ES-I3 (cell line): ENCODE results near the gene FLVCR1.
"Not testable (repeated sequence)": the region's sequence is repeated elsewhere in the genome, so short reads cannot be mapped to it uniquely, and the experiment has no call there.

Experiments
- H3K36me3 ChIP-seq: 2 replicates; pipeline ENCODE4 v1.6.1; 2013; ENCODE audit warnings: mild to moderate bottlenecking, low read length, control low read depth, moderate library complexity; ENCODE audit not compliant: insufficient read depth
- H3K4me1 ChIP-seq: 2 replicates; pipeline ENCODE4 v1.6.1; 2013; ENCODE audit warnings: mild to moderate bottlenecking, control low read depth, low read length; ENCODE audit not compliant: insufficient read depth
- H3K9ac ChIP-seq: 2 replicates; pipeline ENCODE4 v1.6.1; 2013; ENCODE audit warnings: low read depth, mild to moderate bottlenecking, low read length, moderate library complexity
- H3K9me3 ChIP-seq: 2 replicates; pipeline ENCODE4 v1.6.1; 2013; ENCODE audit warnings: mild to moderate bottlenecking, low read length, moderate library complexity; ENCODE audit not compliant: control insufficient read depth, insufficient read depth

FLVCR1 gene

GRCh38 chr1:212857992-212858460 is at the start of gene FLVCR1:
Gene FLVCR1, plus strand, starts transcription at chr1:212858275. Its CDS starts 178 bp downstream, at chr1:212858453.
- H3K36me3 ChIP-seq = peaks cover 8% of the 10 kb centered on the region

GRCh38 chr1:212814537-212815334 is 43.3 kb upstream of the FLVCR1 start:
- Histone ChIP-seq H3K36me3 (no peaks in the 10 kb centered on the region), H3K9me3 (no peaks in the 10 kb centered on the region), H3K4me1 (peaks cover 4% of the 10 kb centered on the region; the same call in 1 of the 2 replicates), H3K9ac (no peak overlapping the region)

More at GRCh38 chr1:212857992-212858460, at the start of gene FLVCR1:
- Histone ChIP-seq H3K9me3 (0 out of 2 replicates have a peak, but pooled peaks cover 3% of the 10 kb centered on the region), H3K9ac (peak within 1 kb of the TSS; percentile 90), H3K4me1 (no peaks in the 10 kb centered on the region)

GRCh38 chr1:212816567-212817278 is 41.4 kb upstream of the FLVCR1 start:
- H3K36me3 ChIP-seq = no peaks in the 10 kb centered on the region
- H3K9ac ChIP-seq = no peak overlapping the region
- no peaks in the 10 kb centered on the region for H3K9me3 ChIP-seq
- peaks cover 4% of the 10 kb centered on the region; the same call in 1 of the 2 replicates for H3K4me1 ChIP-seq

- Histone ChIP-seq H3K9ac (no peak overlapping the region), H3K4me1 (peaks cover 4% of the 10 kb centered on the region; the same call in 1 of the 2 replicates), H3K9me3 (no peaks in the 10 kb centered on the region), H3K36me3 (no peaks in the 10 kb centered on the region)
Observed at GRCh38 chr1:212819726-212820125, 38.3 kb upstream of the FLVCR1 start.

GRCh38 chr1:212820969-212821368 is 37.1 kb upstream of the FLVCR1 start:
- Histone ChIP-seq H3K36me3 (no peaks in the 10 kb centered on the region), H3K9me3 (peaks cover 10% of the 10 kb centered on the region), H3K4me1 (peaks cover 4% of the 10 kb centered on the region; the same call in 1 of the 2 replicates), H3K9ac (no peak overlapping the region)

- Histone ChIP-seq H3K9me3 (peaks cover 17% of the 10 kb centered on the region), H3K9ac (no peak overlapping the region), H3K36me3 (no peaks in the 10 kb centered on the region), H3K4me1 (peaks cover 4% of the 10 kb centered on the region; the same call in 1 of the 2 replicates)
Observed at GRCh38 chr1:212822956-212823355, 35.1 kb upstream of the FLVCR1 start.

- H3K9me3 ChIP-seq = peaks cover 17% of the 10 kb centered on the region
- H3K36me3 ChIP-seq = no peaks in the 10 kb centered on the region
- H3K9ac ChIP-seq = no peak overlapping the region
- H3K4me1 ChIP-seq = peaks cover 4% of the 10 kb centered on the region; the same call in 1 of the 2 replicates
Observed at GRCh38 chr1:212824201-212824600, 33.9 kb upstream of the FLVCR1 start.

GRCh38 chr1:212825798-212826452 is 32.1 kb upstream of the FLVCR1 start:
- Histone ChIP-seq H3K9me3 (peaks cover 17% of the 10 kb centered on the region), H3K36me3 (no peaks in the 10 kb centered on the region), H3K4me1 (no peaks in the 10 kb centered on the region), H3K9ac (no peak overlapping the region)

- Histone ChIP-seq H3K9ac (no peak overlapping the region), H3K9me3 (peaks cover 17% of the 10 kb centered on the region)
Observed at GRCh38 chr1:212827171-212827776, 30.8 kb upstream of the FLVCR1 start.

GRCh38 chr1:212827831-212828278 is 30.2 kb upstream of the FLVCR1 start:
- H3K36me3 ChIP-seq = no peaks in the 10 kb centered on the region
- peaks cover 17% of the 10 kb centered on the region for H3K9me3 ChIP-seq
- H3K9ac ChIP-seq = no peak overlapping the region
- H3K4me1 ChIP-seq = no peaks in the 10 kb centered on the region

More at GRCh38 chr1:212827171-212827776, 30.8 kb upstream of the FLVCR1 start:
- no peaks in the 10 kb centered on the region for H3K4me1 ChIP-seq
- no peaks in the 10 kb centered on the region for H3K36me3 ChIP-seq

GRCh38 chr1:212828395-212828794 is 29.7 kb upstream of the FLVCR1 start:
- no peaks in the 10 kb centered on the region for H3K36me3 ChIP-seq
- no peaks in the 10 kb centered on the region for H3K4me1 ChIP-seq

GRCh38 chr1:212833211-212834207 is 24.6 kb upstream of the FLVCR1 start:
- not testable (repeated sequence) for H3K9ac ChIP-seq, H3K36me3 ChIP-seq, H3K4me1 ChIP-seq, H3K9me3 ChIP-seq

More at GRCh38 chr1:212828395-212828794, 29.7 kb upstream of the FLVCR1 start:
- no peak overlapping the region for H3K9ac ChIP-seq
- peaks cover 17% of the 10 kb centered on the region for H3K9me3 ChIP-seq

GRCh38 chr1:212838145-212838544 is 19.9 kb upstream of the FLVCR1 start:
- Histone ChIP-seq H3K36me3 (no peaks in the 10 kb centered on the region), H3K4me1 (no peaks in the 10 kb centered on the region), H3K9ac (no peak overlapping the region), H3K9me3 (0 out of 2 replicates have a peak, but pooled peaks cover under 1% of the 10 kb centered on the region)
